ENCODE data around the gene SPEM2.

SPEM2 gene

DNA sequence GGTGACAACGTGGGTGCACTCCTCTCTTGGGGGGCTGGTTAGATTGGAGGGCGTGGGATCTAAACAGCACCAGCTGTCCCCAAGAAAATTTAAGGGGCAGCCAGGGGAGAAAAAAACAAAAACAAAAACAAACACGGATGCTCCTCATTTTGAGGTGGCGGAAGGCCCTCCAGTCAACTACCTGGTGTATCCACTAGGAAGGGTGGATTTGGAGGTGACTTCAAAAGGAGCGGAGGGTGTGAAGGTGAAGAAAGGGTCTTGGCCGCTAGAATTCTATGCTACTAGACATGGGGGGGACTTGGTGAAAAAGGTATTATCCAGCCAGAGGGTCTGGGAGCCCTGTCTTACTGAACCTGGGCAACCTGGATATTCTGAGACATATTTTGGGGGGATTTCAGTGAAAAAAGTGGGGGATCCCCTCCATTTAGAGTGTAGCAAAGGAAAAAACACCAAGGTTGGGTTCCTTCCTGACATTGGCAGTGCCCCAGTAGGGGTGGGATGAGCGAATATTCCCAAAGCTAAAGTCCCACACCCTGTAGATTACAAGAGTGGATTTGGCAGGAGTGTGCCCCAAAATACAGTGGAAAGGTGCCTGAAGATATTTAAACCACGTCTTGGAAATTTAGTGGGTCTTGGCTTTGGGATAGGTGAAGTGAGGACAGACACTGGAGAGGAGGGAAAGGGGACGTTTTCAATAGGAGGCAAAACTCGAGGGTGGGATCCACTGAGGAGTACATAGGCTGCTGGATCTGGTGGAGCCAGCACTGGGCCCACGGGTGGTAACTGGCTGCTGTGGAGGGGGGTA lies 13.4 kb downstream of the SPEM2 start:
- no peak for TF ChIP-seq GATA2 (IDR thresholded peaks at IDR 0.05; ENCODE audit: low read depth, low read length)
- TF ChIP-seq GATA3 (IDR thresholded peaks at IDR 0.05; ENCODE audit: low read depth, low read length): no peak

- TF ChIP-seq GATA3 (IDR thresholded peaks at IDR 0.05; ENCODE audit: low read depth, low read length): no peak
- no peak for TF ChIP-seq GATA2 (IDR thresholded peaks at IDR 0.05; ENCODE audit: low read depth, low read length)
Observed at GRCh38 chr17:7439462-7440112, 14.2 kb downstream of the SPEM2 start, which contains the start of gene FGF11. TSS of gene FGF11 (plus strand) at chr17:7439512. CDS start at chr17:7439621, 109 bp downstream.

DNA sequence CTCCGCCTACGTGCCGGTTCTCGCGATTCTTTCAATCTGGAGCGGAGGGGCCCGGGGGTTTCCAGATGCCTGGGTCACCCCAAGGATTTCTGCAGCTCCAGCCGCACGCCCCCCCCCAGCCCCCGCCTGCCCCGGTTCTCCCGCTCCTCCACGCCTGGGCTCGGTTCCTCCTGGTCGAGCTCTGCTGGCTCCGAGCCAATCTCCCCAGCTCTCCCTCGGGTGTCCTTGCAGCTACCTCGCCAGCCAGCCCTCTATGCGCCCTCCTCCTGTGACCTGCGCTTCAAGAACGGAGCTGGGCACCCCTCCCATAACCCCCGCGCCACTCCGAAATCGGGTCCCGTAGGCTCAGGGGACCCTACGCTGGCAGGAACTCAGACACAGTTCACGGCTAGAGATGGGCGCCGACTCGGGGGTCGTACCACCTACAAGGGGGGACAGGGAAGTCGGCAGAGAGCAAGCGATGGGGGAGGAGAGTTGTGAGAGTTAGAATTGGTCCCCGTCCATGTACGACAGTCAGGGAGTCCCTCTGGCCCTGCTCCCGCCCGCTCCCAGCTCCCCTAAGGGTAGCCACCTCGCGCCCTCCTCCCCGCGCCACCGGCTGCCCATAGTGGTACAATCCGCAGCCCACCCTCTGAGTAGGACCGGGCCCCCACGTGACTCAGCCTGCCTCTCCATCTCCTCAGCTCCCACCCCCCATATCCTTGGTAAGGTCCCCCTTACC lies 14.9 kb downstream of the SPEM2 start:
- no peak for TF ChIP-seq GATA3 (IDR thresholded peaks at IDR 0.05; ENCODE audit: low read depth, low read length)
- no peak for TF ChIP-seq GATA2 (IDR thresholded peaks at IDR 0.05; ENCODE audit: low read depth, low read length)

DNA sequence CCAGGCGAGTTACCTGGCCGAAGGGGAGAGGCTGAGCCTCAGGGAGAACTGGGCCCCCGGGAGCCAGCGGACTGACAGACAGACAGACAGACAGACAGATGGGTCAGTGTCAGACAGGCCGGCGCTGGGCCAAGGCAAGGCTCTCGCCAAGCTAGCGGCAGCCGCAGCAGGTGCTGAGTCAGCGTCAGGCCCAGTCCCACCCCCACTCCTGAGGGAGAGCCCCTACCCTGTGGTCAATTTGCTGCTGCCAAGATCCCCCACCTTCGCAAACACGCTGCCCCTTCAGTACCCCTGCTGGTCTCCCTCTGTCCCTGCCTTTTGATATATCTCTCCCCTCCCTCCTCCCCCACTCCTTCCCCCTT lies 15.4 kb downstream of the SPEM2 start:
- TF ChIP-seq GATA3 (IDR thresholded peaks at IDR 0.05; ENCODE audit: low read depth, low read length) (no peak), GATA2 (IDR thresholded peaks at IDR 0.05; ENCODE audit: low read depth, low read length) (no peak)

DNA sequence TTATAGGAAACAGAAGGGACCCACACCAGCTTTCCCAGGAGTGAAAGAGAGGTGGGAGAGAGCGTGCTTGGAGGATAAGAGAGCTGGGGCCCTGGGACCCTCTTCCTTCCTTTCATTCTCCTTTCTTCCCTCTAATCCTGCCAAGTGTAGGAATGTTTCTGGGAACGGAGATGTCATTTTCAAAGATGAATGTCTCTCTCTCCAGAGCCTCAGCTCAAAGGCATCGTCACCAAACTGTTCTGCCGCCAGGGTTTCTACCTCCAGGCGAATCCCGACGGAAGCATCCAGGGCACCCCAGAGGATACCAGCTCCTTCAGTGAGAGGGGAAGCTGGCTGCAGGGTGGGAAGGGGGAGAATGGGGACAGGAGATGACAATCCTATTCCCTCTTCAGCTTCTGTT lies 15.8 kb downstream of the SPEM2 start:
- TF ChIP-seq GATA3 (IDR thresholded peaks at IDR 0.05; ENCODE audit: low read depth, low read length) (no peak), GATA2 (IDR thresholded peaks at IDR 0.05; ENCODE audit: low read depth, low read length) (no peak)

GRCh38 chr17:7442142-7442541 lies 16.7 kb downstream of the SPEM2 start:
- no peak for TF ChIP-seq GATA2 (IDR thresholded peaks at IDR 0.05; ENCODE audit: low read depth, low read length)
- TF ChIP-seq GATA3 (IDR thresholded peaks at IDR 0.05; ENCODE audit: low read depth, low read length): no peak

DNA sequence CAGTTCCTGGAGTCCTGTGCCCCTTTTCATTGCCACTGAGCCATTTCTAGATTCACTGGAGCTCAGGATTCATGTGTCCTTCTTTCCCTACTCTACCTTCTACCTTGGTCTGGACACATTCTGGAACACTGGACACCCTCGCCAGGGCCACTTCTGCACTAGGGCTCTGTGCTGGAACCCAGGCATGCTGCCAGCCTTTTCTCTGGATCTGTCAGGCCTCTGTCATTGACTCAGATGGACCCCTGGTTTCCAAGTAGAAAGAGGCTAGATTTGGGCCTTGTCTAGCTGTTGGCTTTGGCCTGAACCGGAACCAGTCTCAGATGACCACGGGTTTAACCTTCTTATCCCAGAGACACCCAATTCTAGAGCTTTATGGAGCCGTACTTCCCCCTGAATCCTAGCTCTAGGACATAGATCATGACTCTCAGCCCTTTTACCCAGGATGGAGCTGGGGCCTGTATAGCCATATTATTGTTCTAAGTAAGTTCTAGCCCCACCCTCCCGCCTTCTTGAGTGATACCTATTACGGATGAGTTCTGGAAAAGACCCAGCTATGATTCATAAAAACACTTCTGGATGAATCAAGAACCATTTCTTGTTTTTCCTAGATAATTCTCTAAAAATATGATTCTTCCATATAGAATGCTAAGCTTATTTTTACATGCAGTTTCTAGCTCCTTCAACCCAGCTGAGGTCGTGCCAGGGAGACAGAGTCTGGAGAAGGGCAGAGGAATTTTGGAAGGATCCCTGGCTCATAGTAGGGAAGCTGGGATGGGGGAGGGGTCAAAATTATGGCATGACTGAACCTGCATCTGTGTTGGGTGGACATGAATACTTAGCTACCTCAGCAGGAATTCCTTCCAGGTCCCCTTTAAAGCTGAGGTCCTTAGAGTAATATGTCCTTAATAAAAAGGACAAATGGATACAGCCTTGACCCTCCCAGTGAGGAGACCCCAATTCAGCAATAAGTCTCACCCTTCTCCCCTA lies 18.4 kb downstream of the SPEM2 start:
- no peak for TF ChIP-seq GATA2 (IDR thresholded peaks at IDR 0.05; ENCODE audit: low read depth, low read length)
- no peak for TF ChIP-seq GATA3 (IDR thresholded peaks at IDR 0.05; ENCODE audit: low read depth, low read length)

DNA sequence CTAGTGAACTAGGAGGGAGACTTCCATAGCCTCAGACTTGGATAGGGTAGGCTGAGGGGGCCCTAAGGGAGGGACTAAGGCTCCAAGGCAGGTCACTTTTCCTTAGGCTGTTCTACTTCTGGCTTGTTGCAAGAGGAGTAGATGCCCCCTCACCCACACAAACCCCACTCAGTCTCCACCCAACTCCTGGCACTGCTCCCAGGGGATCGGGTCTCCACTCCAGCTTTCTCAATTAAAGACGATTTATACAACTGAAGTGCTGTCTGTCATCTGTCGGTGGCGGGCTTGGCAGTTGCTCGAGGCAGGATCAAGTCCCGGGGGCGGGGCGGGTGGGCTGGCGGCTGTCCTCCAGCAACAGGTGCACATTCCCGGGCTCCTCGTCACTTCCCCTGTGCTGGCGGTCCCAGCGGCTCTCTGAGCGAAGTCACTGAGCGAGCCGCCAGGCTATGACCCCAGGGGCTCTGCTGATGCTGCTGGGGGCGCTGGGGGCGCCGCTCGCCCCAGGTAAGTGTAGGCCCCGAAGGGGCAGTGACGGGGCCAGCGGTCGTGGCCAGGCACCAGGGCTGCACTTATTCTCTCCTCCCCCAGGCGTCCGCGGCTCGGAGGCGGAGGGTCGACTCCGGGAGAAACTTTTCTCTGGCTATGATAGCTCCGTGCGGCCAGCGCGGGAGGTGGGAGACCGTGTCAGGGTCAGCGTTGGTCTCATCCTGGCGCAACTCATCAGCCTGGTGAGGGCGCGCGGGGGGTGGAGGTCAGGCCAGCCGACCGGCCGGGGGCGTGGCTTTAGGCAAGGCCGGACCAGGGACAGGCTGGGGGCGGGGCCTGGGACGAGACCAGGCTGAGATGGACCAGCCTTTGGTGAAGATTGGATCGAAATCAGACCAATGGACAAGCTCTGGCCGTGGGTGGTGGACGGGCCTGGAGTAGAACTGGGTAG lies 19.5 kb downstream of the SPEM2 start, which contains the start of gene CHRNB1:
Gene CHRNB1, plus strand, starts transcription at position 380 of the 937 bp plus-strand sequence. Its CDS starts 67 bp downstream, at position 447.
- TF ChIP-seq GATA3 (IDR thresholded peaks at IDR 0.05; ENCODE audit: low read depth, low read length) (no peak), GATA2 (IDR thresholded peaks at IDR 0.05; ENCODE audit: low read depth, low read length) (no peak)

DNA sequence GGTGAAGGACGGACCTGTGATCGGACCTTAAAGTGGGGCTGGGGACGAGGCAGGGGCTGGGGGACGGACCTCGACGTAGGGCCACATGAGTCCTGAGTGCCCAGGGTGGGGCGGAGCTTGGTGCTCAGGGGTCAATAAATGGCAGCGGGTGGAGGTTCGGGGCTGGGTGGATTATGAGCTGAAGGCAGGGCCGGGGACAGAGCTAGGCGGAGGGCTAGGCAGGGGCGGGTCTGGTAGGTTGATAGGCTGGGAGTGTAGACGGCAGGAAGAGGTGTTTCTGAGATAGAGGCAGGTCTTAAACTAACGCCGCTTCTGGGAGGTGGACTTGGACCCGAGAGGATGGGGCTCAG lies 20.2 kb downstream of the SPEM2 start:
- TF ChIP-seq GATA3 (IDR thresholded peaks at IDR 0.05; ENCODE audit: low read depth, low read length) (no peak), GATA2 (IDR thresholded peaks at IDR 0.05; ENCODE audit: low read depth, low read length) (no peak)

- TF ChIP-seq GATA2 (IDR thresholded peaks at IDR 0.05; ENCODE audit: low read depth, low read length): no peak
- TF ChIP-seq GATA3 (IDR thresholded peaks at IDR 0.05; ENCODE audit: low read depth, low read length): no peak
Observed at GRCh38 chr17:7448461-7448860, 23.0 kb downstream of the SPEM2 start.

- TF ChIP-seq GATA2 (IDR thresholded peaks at IDR 0.05; ENCODE audit: low read depth, low read length) (no peak), GATA3 (IDR thresholded peaks at IDR 0.05; ENCODE audit: low read depth, low read length) (no peak)
Observed at GRCh38 chr17:7459961-7460545, 34.6 kb downstream of the SPEM2 start.
